Measurements from ENCODE around the gene PARP8. TPM values are rescaled to one million over a fixed set of nuclear protein-coding genes. Genes with fewer than 3 reads are reported as not detected.

Gene PARP8
- total and polyA plus RNA-seq, 9 of the 15 experiments (the other 6 are each of a cell fraction or from before 2014, with no cell fraction given): 0.03 to 0.31 TPM; not detected in 7

GRCh38 chr5:50808406-50808805 is 142.0 kb downstream of the PARP8 start:
- no TSS peak for BruUV-seq (replicated peaks)
- no peak for FAIRE-seq
- Histone ChIP-seq H3K27me3 (ENCODE audit: control insufficient read depth in 2 of 2, insufficient read depth in 2 of 2, low read length in 2 of 2) (no peaks in the 10 kb centered on the region), H3K36me3 (ENCODE audit: control insufficient read depth, insufficient read depth, low read length) (no peaks in the 10 kb centered on the region), H3K4me2 (ENCODE audit: insufficient read depth, low read length) (no peak overlapping the region), H3K9me3 (replicated peaks; ENCODE audit: control insufficient read depth, insufficient read depth, low read depth, low read length) (no peaks in the 10 kb centered on the region), H3K79me2 (ENCODE audit: control insufficient read depth, insufficient read depth, low read length) (no peaks in the 10 kb centered on the region), H3K9ac (ENCODE audit: insufficient read depth in 1 of 2, low read depth in 2 of 2, low read length in 2 of 2) (no peak overlapping the region), H3K27ac (ENCODE audit: extremely low read depth, low read depth, low read length) (no peak overlapping the region), H4K20me1 (replicated peaks; ENCODE audit: control insufficient read depth, insufficient read depth, low read length) (no peaks in the 10 kb centered on the region), H3K9me1 (ENCODE audit: control insufficient read depth, insufficient read depth, low read length) (no peaks in the 10 kb centered on the region), H2AFZ (ENCODE audit: low read depth, low read length) (no peak overlapping the region), H3K4me3 (no peak overlapping the region), H3K4me1 (replicated peaks in 1 of 2; ENCODE audit: control insufficient read depth in 2 of 2, insufficient read depth in 2 of 2, low read length in 2 of 2) (no peaks in the 10 kb centered on the region)
- DNase-seq (ENCODE audit: extremely low read depth in 1 of 4, low spot score in 3 of 4): no peak
- ChIA-PET CTCF (ENCODE audit: low intra/inter-chr PET ratio) (no interaction called here), POLR2A (no interaction called here)
- 4% methylated on average over 3 of the region's 3 CpGs for WGBS (ENCODE audit: insufficient coverage, low coverage, missing lambda C conversion rate)
- intact Hi-C loops (cut with micrococcal nuclease) (no loop called here), in situ Hi-C loops (cut with MboI) (no loop called here)
- no peak for ATAC-seq
- TF ChIP-seq ZBED1 (IDR thresholded peaks at IDR 0.05): no peak
- TF ChIP-seq ELF2 (CRISPR knock-in tag; IDR thresholded peaks at IDR 0.05): no peak
- no peak for TF ChIP-seq ZNF277 (CRISPR knock-in tag; IDR thresholded peaks at IDR 0.05; ENCODE audit: borderline replicate concordance)
- no peak for TF ChIP-seq ZNF12 (CRISPR knock-in tag; IDR thresholded peaks at IDR 0.05)
- TF ChIP-seq PREB (CRISPR knock-in tag; IDR thresholded peaks at IDR 0.05): no peak
- no peak for TF ChIP-seq TRIM28 (IDR thresholded peaks at IDR 0.05)
- TF ChIP-seq YY1 (IDR thresholded peaks at IDR 0.05; ENCODE audit: borderline replicate concordance in 1 of 3, control insufficient read depth in 1 of 3, extremely low read depth in 1 of 3, insufficient read depth in 3 of 3, insufficient read length in 1 of 3, insufficient replicate concordance in 2 of 3, low read depth in 1 of 3, low read length in 2 of 3): no peak
- no peak for TF ChIP-seq FOXJ3 (CRISPR knock-in tag; IDR thresholded peaks at IDR 0.05)
- no peak for TF ChIP-seq NFATC3 (IDR thresholded peaks at IDR 0.05)
- TF ChIP-seq ZNF146 (CRISPR knock-in tag; IDR thresholded peaks at IDR 0.05; ENCODE audit: unreplicated experiment): no peak
- TF ChIP-seq ZNF644 (tag; IDR thresholded peaks at IDR 0.05; ENCODE audit: low read depth): no peak
- no peak for TF ChIP-seq SAFB2 (IDR thresholded peaks at IDR 0.05; ENCODE audit: borderline replicate concordance, low read depth, low read length, severe bottlenecking)
- TF ChIP-seq ZNF707 (CRISPR knock-in tag; conservative IDR thresholded peaks at IDR 0.05): no peak
- TF ChIP-seq PHTF2 (CRISPR knock-in tag; IDR thresholded peaks at IDR 0.05): no peak
- TF ChIP-seq RBM39 (optimal IDR thresholded peaks at IDR 0.05; ENCODE audit: low read depth, low read length): no peak
- TF ChIP-seq ZBTB5 (IDR thresholded peaks at IDR 0.05): no peak
- TF ChIP-seq NCOA4 (IDR thresholded peaks at IDR 0.05; ENCODE audit: partially characterized antibody): no peak
